Gastrocnemius medialis (tissue), 4 donors: ENCODE results near the gene PGLYRP2.

ENCODE experiments used
- POLR2A ChIP-seq, 2 donors: fragments of 450-650 bp; IDR thresholded peaks; one replicate each; pipeline ENCODE4 v1.6.1; 2017; ENCODE audit warnings: antibody characterized with exemption in 2 of 2, mild to moderate bottlenecking in 2 of 2, moderate library complexity in 2 of 2
- TF ChIP-seq, protein P1 (sequence below), 5 experiments: fragments of 450-650 bp in 3 of 5; fragments of 200-600 bp in 2 of 5; sonication (generic) in 2 of 5; IDR thresholded peaks in 4 of 5; conservative IDR thresholded peaks in 1 of 5; 1 replicate in 4 of 5; 2 replicates in 1 of 5; pipeline ENCODE4 v1.5.1; 2016 to 2019; ENCODE audit warnings: antibody characterized with exemption in 5 of 5, mild to moderate bottlenecking in 3 of 5, moderate library complexity in 3 of 5

DNA sequence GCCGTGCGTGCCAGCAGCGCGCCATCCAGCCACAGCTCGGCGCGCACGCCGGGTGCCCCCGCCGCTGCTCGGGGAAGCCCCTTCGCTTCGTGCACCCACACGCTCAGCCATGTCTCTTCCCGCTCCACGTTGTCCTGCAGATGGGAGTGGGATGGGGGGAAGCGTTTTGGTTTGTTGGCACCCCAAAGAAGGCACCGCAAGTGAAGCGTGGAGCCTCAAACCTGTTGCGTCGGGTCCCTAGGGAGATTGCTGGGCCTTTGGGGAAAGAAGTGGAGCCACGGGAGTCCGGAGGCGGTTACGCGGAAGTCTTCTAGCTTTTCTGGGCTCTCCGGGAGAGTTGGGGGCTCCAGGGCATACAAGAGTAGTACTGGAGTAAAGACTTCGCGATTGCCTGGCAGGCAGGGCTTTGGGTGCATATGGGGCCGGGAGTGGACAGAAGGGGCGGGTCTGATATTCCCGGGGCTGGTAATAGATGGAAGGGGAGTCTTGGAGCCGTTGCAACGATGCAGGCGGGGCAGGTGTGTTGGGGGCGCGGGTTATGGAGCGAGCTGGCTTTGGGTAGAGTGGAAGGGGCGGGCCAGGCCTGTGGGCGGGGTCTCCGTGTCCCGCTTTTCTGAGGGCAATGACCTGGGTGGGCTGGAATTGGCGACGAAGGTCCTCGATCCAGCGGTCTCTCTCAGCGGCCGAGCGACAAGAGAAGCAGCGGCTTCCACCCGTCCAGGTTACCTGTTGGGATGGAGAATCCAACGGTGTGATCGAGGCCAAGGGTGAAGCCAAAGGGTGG is 21.4 kb downstream of the PGLYRP2 start:
- TF ChIP-seq, protein P1, sequence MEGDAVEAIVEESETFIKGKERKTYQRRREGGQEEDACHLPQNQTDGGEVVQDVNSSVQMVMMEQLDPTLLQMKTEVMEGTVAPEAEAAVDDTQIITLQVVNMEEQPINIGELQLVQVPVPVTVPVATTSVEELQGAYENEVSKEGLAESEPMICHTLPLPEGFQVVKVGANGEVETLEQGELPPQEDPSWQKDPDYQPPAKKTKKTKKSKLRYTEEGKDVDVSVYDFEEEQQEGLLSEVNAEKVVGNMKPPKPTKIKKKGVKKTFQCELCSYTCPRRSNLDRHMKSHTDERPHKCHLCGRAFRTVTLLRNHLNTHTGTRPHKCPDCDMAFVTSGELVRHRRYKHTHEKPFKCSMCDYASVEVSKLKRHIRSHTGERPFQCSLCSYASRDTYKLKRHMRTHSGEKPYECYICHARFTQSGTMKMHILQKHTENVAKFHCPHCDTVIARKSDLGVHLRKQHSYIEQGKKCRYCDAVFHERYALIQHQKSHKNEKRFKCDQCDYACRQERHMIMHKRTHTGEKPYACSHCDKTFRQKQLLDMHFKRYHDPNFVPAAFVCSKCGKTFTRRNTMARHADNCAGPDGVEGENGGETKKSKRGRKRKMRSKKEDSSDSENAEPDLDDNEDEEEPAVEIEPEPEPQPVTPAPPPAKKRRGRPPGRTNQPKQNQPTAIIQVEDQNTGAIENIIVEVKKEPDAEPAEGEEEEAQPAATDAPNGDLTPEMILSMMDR (IDR thresholded peaks at IDR 0.05 in 4 of 5, conservative IDR thresholded peaks at IDR 0.05 in 1 of 5) = no peak
- TF ChIP-seq POLR2A (IDR thresholded peaks at IDR 0.05) = no peak
